ENCODE results near the gene CHADL.

DNA sequence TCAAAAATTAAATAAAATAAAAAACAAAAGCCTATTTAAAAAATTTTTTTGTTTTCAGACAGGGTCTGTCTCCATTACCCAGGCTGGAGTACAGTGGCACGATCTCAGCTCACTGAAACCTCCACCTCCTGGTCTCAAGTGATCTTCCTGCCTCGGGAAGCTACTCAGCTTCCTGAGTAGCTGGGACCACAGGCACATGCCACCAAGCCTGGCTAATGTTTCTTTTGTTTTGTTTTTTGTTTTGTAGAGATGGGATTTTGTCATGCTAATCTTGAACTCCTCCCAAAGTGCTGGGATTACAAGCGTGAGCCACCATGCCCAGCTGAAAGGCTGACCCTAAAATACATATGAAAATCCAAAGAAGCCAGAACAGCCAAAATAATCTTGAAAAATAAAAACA, 56.1 kb downstream of the CHADL start:
- TF ChIP-seq RAD21 (IDR thresholded peaks at IDR 0.05; ENCODE audit: low read length) (no peak), RCOR1 (IDR thresholded peaks at IDR 0.05; ENCODE audit: low read length) (no peak), EP300 (IDR thresholded peaks at IDR 0.05; ENCODE audit: borderline replicate concordance in 1 of 2, low read depth in 1 of 2, low read length in 1 of 2) (no peak), POLR2AphosphoS5 (IDR thresholded peaks at IDR 0.05; ENCODE audit: low read depth, low read length) (no peak), NFIC (IDR thresholded peaks at IDR 0.05; ENCODE audit: borderline replicate concordance) (no peak), YY1 (IDR thresholded peaks at IDR 0.05; ENCODE audit: low read depth) (no peak), EZH2phosphoT487 (IDR thresholded peaks at IDR 0.05; ENCODE audit: borderline replicate concordance, low read depth) (no peak), GABPA (IDR thresholded peaks at IDR 0.05; ENCODE audit: low read depth) (no peak), SIN3A (IDR thresholded peaks at IDR 0.05; ENCODE audit: borderline replicate concordance, low read depth, low read length) (no peak)
- TF ChIP-seq, protein P1, sequence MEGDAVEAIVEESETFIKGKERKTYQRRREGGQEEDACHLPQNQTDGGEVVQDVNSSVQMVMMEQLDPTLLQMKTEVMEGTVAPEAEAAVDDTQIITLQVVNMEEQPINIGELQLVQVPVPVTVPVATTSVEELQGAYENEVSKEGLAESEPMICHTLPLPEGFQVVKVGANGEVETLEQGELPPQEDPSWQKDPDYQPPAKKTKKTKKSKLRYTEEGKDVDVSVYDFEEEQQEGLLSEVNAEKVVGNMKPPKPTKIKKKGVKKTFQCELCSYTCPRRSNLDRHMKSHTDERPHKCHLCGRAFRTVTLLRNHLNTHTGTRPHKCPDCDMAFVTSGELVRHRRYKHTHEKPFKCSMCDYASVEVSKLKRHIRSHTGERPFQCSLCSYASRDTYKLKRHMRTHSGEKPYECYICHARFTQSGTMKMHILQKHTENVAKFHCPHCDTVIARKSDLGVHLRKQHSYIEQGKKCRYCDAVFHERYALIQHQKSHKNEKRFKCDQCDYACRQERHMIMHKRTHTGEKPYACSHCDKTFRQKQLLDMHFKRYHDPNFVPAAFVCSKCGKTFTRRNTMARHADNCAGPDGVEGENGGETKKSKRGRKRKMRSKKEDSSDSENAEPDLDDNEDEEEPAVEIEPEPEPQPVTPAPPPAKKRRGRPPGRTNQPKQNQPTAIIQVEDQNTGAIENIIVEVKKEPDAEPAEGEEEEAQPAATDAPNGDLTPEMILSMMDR (IDR thresholded peaks at IDR 0.05) = no peak
- TF ChIP-seq, protein P2, sequence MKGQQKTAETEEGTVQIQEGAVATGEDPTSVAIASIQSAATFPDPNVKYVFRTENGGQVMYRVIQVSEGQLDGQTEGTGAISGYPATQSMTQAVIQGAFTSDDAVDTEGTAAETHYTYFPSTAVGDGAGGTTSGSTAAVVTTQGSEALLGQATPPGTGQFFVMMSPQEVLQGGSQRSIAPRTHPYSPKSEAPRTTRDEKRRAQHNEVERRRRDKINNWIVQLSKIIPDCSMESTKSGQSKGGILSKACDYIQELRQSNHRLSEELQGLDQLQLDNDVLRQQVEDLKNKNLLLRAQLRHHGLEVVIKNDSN (IDR thresholded peaks at IDR 0.05; ENCODE audit: borderline replicate concordance, low read depth) = no peak
- TF ChIP-seq, protein P3, sequence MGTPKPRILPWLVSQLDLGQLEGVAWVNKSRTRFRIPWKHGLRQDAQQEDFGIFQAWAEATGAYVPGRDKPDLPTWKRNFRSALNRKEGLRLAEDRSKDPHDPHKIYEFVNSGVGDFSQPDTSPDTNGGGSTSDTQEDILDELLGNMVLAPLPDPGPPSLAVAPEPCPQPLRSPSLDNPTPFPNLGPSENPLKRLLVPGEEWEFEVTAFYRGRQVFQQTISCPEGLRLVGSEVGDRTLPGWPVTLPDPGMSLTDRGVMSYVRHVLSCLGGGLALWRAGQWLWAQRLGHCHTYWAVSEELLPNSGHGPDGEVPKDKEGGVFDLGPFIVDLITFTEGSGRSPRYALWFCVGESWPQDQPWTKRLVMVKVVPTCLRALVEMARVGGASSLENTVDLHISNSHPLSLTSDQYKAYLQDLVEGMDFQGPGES (IDR thresholded peaks at IDR 0.05; ENCODE audit: low read depth, low read length) = no peak

Measured in SK-N-SH (cell line).